Measurements from ENCODE around the gene PRKAG1. TPM values are rescaled to one million over a fixed set of nuclear protein-coding genes. Genes with fewer than 3 reads are reported as not detected.

PRKAG1 gene
- total and polyA plus RNA-seq, 4 donors: 15.5 to 31.5 (median 20.9) TPM

- H3K9ac ChIP-seq (ENCODE audit: low read depth in 1 of 2, low read length in 2 of 2): no peak overlapping the region
- peaks cover 5 to 24% (median 19%) of the 10 kb centered on the region in 4 donors for H3K4me1 ChIP-seq (ENCODE audit: control insufficient read depth in 4 of 4, insufficient read depth in 4 of 4, low read length in 3 of 4)
- TF ChIP-seq CTCF (IDR thresholded peaks at IDR 0.05; ENCODE audit: low read depth, low read length, missing input control) (no peak), EGR1 (IDR thresholded peaks at IDR 0.05; ENCODE audit: low read depth in 2 of 2) (no peak), REST (IDR thresholded peaks at IDR 0.05) (no peak), NR2F2 (IDR thresholded peaks at IDR 0.05) (no peak), SP1 (IDR thresholded peaks at IDR 0.05) (no peak), YY1 (IDR thresholded peaks at IDR 0.05) (no peak), MAX (IDR thresholded peaks at IDR 0.05) (no peak), HNF4G (IDR thresholded peaks at IDR 0.05) (no peak), TAF1 (conservative IDR thresholded peaks at IDR 0.05) (no peak), ATF3 (IDR thresholded peaks at IDR 0.05) (no peak), FOXA2 (IDR thresholded peaks at IDR 0.05) (no peak), GABPA (IDR thresholded peaks at IDR 0.05 in 1 of 2, conservative IDR thresholded peaks at IDR 0.05 in 1 of 2) (no peak), JUND (IDR thresholded peaks at IDR 0.05) (no peak), RAD21 (IDR thresholded peaks at IDR 0.05) (no peak), HNF4A (conservative IDR thresholded peaks at IDR 0.05) (no peak), RXRA (IDR thresholded peaks at IDR 0.05) (no peak)
- DNase-seq (ENCODE audit: low spot score): no peak
- no peaks in the 10 kb centered on the region for H3K9me3 ChIP-seq (ENCODE audit: control insufficient read depth in 4 of 4, low read length in 3 of 4)
- no peak overlapping the region for H3K27ac ChIP-seq (ENCODE audit: low read depth in 1 of 2, low read length in 2 of 2)
- 93% methylated on average over 20 of the region's 20 CpGs for WGBS
- no peak overlapping the region for H3K4me3 ChIP-seq (ENCODE audit: low read depth in 1 of 3, low read length in 3 of 3)
- H3K27me3 ChIP-seq (ENCODE audit: control insufficient read depth in 4 of 4, insufficient read depth in 4 of 4, low read length in 3 of 4): no peaks in the 10 kb centered on the region
- peaks cover 38 to 74% (median 51%) of the 10 kb centered on the region in 4 donors for H3K36me3 ChIP-seq (ENCODE audit: control insufficient read depth in 4 of 4, insufficient read depth in 3 of 4, low read depth in 1 of 4, low read length in 3 of 4)
These were observed 33.3 kb upstream of the PRKAG1 start for GRCh38 chr12:49051777-49052438.

- no peaks in the 10 kb centered on the region for H3K27me3 ChIP-seq (ENCODE audit: control insufficient read depth in 4 of 4, insufficient read depth in 4 of 4, low read length in 3 of 4)
- TF ChIP-seq CTCF (IDR thresholded peaks at IDR 0.05; ENCODE audit: low read depth, low read length, missing input control) (no peak), NR2F2 (IDR thresholded peaks at IDR 0.05) (no peak), RAD21 (IDR thresholded peaks at IDR 0.05) (no peak), HNF4G (IDR thresholded peaks at IDR 0.05) (no peak), YY1 (IDR thresholded peaks at IDR 0.05) (no peak), ATF3 (IDR thresholded peaks at IDR 0.05) (no peak), REST (IDR thresholded peaks at IDR 0.05) (no peak), JUND (IDR thresholded peaks at IDR 0.05) (no peak), SP1 (IDR thresholded peaks at IDR 0.05) (no peak)
- no peaks in the 10 kb centered on the region for H3K9me3 ChIP-seq (ENCODE audit: control insufficient read depth in 4 of 4, low read length in 3 of 4)
- peaks cover 5 to 19% (median 14%) of the 10 kb centered on the region in 4 donors for H3K4me1 ChIP-seq (ENCODE audit: control insufficient read depth in 4 of 4, insufficient read depth in 4 of 4, low read length in 3 of 4)
- H3K4me3 ChIP-seq (ENCODE audit: low read depth in 1 of 3, low read length in 3 of 3): no peak overlapping the region
- H3K9ac ChIP-seq (ENCODE audit: low read depth in 1 of 2, low read length in 2 of 2): no peak overlapping the region
- 94% methylated on average over 18 of the region's 18 CpGs for WGBS
- peaks cover 41 to 79% (median 54%) of the 10 kb centered on the region in 4 donors for H3K36me3 ChIP-seq (ENCODE audit: control insufficient read depth in 4 of 4, insufficient read depth in 3 of 4, low read depth in 1 of 4, low read length in 3 of 4)
- DNase-seq (ENCODE audit: low spot score): no peak
- no peak overlapping the region for H3K27ac ChIP-seq (ENCODE audit: low read depth in 1 of 2, low read length in 2 of 2)
These were observed 32.8 kb upstream of the PRKAG1 start for GRCh38 chr12:49051373-49051764.

Measured in liver (tissue), 9 donors.